HG03097 (cell line): Measurements from ENCODE around the gene CDC14B.

Experiments used
- ATAC-seq: cut with Tn5 transposase; IDR thresholded peaks from one replicate; pipeline ENCODE4 v1.9.1; 2021; ENCODE audit not compliant: unreplicated experiment, low FRiP score

The CDC14B gene

GRCh38 chr9:96453625-96454024 lies 166.0 kb downstream of the CDC14B start:
- no peak for ATAC-seq

GRCh38 chr9:96450613-96451528 lies 168.8 kb downstream of the CDC14B start:
- ATAC-seq = peak; percentile 3
